GM18909 (cell line): Measurements from ENCODE around the gene SLC44A4.
A peak's percentile ranks its signal among the peaks of the same experiment; 100 is the strongest.

Source experiments
- ATAC-seq: cut with Tn5 transposase; IDR thresholded peaks from one replicate; pipeline ENCODE4 v1.9.1; 2021; ENCODE audit warnings: mild to moderate bottlenecking; ENCODE audit not compliant: unreplicated experiment, poor library complexity

SLC44A4 gene

GRCh38 chr6:31901953-31902643 lies 23.3 kb upstream of the SLC44A4 start, which contains the start of gene ZBTB12:
ZBTB12 (minus strand) TSS chr6:31902086; CDS start chr6:31901305, 781 bp downstream.
- ATAC-seq = peak; percentile 56

- no peak for ATAC-seq
Observed at GRCh38 chr6:31901415-31901952, 22.7 kb upstream of the SLC44A4 start.

DNA sequence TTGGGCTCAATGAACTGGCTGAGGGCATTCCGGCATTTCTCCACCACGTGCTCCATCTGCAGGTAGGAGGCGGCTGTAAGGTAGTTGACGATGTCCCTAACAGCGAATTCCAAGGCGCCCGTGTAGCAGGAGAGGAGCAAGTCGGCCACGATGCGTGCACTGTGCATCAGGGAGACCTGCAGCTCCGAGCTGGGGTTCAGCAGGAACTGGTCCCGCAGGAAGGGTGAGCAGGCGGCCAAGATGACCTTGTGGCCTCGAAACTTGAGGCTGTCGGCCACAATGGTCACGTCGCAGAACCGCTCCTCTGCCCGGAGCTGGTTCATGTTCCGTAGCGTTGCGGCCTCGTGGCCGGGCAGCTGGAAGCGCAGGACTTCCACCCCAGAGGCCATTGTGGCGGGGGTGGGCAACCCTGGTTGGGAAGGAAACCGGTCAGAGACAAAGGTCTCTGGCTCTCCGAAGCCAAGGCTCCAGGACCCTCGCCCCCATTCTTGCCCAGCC lies 22.2 kb upstream of the SLC44A4 start:
- no peak for ATAC-seq

DNA sequence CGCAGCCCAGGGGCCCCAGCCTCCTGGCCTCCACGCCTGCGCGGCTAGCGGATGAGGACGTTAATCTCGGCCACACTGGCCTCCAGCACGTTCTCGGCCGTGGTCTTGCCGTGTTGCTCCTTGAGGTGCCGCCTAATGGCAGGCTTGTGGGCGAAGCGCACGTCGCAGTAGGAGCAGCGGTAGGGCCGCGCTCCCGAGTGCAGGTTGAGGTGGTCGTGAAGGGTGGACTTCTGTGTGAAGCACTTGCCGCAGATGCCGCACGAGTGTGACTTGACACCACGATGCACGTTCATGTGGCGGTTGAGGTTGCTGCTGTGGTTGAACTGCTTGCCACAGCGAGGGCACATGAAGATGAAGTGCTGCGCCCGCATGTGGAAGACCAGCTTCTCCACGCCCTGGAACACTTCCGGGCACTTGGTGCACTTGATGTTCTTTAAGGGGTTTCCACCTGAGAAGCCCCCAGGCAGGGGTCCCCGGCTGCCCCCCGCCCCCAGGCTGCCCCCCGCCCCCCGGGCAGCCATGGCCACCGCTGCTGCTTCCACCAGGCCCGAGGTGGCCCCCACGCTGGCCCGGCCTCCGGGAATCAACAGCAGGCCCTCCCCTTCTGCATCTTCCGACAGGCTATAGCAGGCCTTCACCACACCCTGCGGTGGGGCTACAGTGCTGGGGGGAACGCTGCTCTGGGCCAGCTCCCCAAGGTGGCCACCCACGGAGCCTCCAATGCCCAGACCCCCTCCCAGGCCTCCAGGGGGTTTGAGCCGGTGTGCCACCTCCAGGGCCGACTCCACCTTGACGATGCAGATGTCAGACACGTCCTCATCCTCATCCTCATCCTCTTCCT lies 21.3 kb upstream of the SLC44A4 start:
- ATAC-seq = no peak

DNA sequence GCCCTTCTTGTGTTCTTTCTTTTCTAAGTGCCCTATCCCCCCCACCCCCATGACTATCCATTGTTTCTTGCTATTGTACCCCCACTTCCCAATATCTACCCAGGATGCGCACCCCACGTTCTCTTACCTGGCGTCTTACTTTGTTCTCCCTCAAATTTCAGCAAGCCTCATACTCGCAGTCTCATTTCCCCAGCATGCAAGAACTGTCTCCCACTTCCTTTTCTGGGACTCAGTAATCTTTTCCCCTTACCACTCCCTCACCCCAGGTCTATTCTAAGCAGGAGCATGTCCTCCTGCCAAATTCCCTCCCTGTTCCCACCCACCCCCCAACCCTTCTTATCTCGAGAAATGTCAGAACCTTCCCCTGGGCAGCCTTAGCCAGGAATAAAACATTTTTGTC lies 20.4 kb upstream of the SLC44A4 start:
- no peak for ATAC-seq

GRCh38 chr6:31898383-31899011 lies 19.7 kb upstream of the SLC44A4 start:
- ATAC-seq = no peak

DNA sequence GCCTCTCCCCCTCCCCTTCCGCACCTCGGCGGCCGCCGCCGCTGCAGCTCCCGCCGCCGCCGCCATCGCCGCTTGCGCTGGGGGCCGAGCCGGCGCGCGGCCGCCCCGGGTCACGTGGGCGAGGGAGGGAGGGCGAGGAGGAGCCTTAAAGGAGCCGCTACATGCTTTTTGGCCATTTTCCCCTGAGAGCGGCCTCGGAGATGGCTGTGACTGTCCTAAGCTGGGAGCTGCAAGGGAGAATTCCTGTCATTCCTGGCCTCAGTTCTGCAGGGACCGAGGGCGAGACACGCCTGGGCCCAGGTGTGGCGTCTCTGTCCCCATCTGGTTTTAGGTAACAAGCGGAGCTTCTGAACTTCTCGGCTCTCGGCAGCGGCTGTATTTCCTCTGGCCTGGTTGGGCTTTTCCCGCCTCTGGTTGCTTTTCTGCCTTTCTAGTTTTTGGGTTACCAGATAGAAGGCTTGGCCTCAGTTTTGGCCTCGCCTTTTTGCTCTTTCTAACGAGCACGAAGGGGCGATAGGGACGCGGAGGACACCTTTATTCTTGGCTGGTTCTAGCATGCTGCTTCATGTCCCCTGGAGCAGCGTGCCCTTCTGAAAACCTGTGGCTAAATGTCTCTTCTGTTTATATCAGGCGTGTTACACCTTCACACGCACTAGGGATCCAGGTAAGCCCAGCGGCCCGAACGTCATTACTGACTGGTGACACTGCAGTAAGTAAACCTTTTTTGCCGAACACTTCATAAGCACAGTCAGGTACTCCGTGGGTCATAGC lies 19.0 kb upstream of the SLC44A4 start, which contains the start of gene EHMT2:
Gene EHMT2, minus strand, starts transcription at position 87 of the 771 bp plus-strand sequence. Its CDS starts 21 bp downstream, at position 66.
- ATAC-seq = peak; percentile 52

GRCh38 chr6:31896856-31897611 lies 18.2 kb upstream of the SLC44A4 start:
- ATAC-seq = peak; percentile 9

DNA sequence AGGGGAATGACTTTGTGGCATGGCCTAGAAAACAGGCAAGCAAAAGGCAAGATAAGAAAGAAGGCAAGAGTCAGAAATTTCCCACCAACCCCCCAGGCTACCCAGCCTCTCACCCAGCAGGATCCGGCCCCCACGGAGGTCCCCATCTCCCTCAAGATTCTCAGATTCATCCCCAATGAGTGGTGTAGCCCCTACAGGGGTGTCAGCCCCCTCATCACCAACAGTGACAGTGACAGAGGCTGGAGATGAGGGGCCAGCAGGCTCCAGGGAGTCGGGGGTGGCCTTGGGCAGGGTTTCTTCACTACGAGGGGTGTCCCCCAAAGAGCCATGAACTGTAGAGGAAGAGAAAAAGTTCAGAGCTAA lies 17.7 kb upstream of the SLC44A4 start:
- no peak for ATAC-seq

- no peak for ATAC-seq
Observed at GRCh38 chr6:31892821-31893220, 14.0 kb upstream of the SLC44A4 start.

DNA sequence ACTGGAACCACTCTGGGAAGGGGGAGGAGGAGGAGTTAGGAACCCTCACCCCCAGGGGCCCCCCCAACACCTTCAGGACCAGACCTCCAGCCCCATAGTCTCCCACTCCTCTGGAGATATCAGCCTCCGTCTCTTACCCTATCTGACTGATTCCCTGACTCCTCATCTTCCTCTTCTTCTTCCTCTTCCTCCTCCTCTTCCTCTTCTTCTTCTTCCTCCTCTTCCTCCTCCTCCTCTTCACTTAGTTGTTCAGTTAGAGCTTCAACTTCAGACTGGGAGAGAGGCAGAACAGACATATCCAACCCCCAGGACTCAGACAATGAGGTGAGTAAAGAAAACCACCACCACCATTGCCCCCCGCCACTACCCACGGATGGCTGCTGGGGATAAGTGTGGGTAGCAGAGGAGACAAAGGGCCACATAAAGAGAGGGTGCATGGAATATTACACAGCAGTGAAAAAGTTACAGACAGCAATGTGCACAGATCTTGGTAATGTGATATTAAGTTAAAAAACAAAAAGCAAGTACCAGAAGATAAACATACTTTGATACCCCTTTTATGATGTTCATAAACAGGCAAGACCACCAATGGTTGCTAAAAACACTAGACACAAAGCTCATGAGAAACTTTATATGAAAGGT lies 10.7 kb upstream of the SLC44A4 start:
- ATAC-seq = no peak

- ATAC-seq = no peak
Observed at GRCh38 chr6:31888276-31889258, 9.8 kb upstream of the SLC44A4 start.

DNA sequence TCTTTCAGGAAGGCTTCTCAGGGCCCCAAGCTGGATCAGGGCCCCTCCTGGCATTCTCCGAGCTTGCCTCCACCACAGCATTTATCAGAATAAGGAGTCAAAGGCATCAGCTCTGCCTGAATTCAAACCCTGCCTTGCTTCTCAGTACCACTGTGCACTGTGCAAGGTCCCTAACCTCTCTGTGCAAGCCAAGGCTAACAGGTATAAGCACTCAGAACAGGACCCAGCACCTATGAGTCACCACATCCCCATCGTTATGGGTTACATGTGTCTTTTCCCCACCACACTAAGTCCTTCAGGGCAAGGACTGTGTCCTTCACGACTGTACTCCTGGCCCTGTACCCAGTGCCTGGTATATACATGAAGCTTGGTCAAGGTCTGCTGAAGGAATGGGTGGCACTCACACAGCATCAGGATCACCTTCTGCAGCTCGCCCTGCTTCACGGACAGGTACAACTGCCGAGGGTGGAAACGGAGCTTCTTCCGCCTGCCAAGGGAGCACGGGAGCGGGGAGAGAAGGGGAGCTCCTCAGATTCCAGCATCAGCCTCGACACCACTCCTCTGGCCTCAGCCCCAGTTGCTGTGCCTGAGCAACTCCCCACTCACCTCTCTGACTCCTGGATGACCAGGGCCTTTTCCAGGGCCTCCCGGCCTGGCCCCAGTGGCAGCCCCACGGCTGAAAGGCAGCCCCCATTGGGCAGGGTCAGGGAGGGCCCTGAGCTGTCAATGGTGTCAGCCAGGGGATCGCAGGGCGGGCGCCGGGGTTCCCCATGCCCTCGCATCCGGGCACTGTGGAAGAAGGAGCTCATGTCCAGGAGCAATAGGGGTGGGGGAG lies 8.6 kb upstream of the SLC44A4 start:
- ATAC-seq = no peak

- no peak for ATAC-seq
Observed at GRCh38 chr6:31886541-31886991, 7.8 kb upstream of the SLC44A4 start.

DNA sequence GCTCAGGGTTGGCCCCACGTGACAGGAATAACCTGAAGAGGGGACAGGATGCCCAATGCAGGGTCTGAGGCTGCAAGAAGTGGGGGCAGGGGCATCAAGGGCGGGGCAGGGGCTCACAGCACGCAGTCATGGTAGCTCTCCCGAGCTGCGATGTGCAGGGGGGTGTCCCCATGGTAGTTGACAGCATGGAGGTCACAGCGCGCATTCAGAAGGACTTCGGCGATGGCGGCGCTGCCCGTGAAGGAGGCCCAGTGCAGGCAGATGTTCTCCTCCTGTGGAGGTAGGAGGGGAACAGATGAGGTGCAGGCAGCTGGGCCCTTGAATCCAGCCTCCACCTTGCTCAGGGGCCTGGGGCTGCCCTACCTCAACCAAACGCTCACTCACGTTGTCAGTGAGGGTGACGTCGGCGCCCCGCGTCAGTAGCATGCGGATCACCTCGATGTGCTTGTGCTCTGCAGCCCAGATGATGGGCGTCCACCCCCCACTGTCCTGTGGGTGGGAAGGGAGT lies 5.8 kb upstream of the SLC44A4 start:
- no peak for ATAC-seq

DNA sequence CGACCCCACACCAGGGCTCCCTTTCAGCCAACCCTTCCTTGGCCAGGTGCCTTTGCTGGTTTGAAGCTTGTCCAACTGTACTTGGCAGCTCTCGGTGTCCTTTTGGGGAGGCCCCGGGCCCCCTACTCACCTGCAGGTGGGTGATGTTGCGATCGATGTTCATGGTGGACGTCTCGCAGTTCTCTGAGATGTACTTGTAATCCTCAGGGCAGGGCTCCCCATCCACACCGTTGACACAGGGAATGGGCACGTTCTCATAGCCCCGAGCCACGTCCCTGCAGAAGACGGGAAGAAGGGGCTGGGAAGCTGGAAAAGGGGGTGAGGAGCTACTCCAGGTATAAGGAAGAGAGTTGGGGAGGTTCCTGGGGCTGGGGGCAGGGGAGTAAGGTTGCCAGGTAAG lies 4.9 kb upstream of the SLC44A4 start:
- ATAC-seq = no peak
